ENCODE data around the gene SLC25A45.

SLC25A45 gene

DNA sequence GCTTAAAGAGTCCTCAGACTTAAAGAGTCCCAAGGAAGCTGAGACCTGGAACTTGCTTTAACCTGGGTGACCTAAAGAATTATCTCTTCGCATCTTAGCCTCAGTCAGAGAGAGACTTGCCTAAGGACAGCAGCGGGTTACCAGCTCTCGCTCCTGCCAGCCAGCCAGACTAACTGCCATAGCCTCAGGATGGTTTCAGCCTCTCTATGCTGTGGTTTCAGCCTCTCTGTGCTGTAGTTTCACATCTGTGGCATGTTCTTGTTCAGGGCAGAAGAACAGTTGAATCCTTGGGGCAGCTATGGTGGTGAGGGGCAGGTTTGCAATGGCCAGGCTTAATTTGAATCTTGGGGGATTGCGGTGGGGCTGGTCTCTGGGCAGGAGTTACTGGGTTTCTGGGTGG is 6.3 kb upstream of the SLC25A45 start:
- DNase-seq (ENCODE audit: low read depth) = no peak

DNA sequence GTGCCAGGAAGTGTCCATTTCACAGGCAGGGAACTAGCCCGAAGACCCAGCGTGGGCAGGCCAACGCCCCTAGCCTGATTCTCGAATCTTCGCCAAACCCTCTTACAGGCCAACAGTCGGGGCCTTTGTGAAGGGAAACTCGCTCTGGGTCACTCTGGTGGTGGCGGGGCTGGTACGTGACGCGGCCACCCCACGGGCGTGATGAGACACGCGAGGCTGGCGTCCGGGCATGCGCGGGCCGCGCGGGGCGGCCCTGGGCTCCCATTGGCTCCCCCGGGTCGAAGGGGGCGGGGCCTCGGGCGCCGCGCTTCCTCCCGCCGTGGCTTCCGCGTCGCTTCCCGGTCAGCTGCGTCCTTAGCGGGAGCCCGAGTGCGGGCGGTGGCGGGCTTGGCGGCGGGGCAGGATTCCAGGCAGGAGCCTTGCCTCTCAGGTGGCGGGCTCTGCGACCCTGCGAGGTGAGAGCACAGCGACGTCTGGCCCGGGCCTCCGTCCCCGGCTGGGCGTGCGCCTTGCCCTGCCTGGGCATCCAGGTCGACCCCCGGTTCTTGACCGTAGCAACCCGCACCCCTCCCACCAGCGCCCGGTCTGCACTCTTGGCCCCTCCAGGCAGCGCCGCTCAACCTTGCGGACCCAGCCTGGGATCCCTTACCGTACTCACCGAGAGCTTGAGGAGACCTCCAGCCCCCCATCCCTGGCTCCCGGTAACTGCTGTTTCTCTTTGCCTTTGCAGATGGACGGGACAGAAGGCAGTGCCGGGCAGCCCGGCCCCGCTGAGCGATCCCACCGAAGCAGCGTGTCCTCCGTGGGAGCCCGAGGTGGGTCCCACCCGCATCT is 4.1 kb upstream of the SLC25A45 start, which contains the start of gene FRMD8:
FRMD8 (plus strand) TSS at position 331 of the 834 bp plus-strand sequence; CDS start at position 731, 400 bp downstream.
- peak; percentile 76 for DNase-seq (ENCODE audit: low read depth)

DNA sequence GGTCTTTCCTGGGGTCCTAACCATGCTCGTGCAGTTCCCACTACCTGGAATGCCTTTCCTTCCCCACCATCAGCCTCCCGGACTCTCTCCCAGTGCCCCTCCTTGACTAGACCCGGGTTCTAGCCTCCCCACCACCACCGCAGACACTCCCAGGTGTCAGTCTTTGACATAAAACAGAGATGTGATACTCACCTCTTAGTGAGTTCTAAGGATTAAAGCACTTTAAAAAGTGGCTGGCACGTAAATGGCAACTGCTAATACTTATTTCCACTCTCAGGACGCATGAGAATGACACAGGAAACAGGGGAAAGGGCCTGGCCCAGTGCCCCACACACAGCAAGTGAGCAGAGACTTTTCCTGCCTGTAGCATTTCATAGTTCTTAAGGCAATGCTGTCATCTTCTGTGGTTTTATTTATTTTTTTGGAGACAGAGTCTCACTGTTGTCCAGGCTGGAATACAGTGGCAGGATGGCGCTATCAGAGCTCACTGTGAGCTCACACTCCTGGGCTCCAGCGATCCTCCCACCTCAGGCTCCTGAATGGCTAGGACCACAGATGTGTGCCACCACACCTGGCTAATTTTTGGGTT is 1.9 kb upstream of the SLC25A45 start:
- no peak for DNase-seq (ENCODE audit: low read depth)

DNA sequence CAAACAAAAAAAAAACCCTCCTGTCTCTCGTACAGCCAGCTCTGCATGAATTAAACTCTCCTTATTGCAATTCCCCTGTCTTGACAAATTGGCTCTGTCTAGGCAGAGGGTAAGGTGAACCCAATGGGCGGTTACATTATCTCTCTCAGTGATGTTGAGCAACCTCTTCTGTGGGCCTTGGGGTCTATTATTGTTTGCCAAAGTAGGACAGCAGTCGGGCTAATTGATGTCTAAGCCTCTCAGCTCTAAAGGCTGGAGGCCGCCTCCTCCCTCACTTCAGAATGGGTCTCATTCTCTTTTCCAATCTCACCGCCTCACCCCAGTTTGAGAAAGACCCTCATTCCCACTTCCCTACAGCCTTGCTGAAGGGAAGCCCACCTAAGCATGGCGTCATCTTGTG is 1.3 kb upstream of the SLC25A45 start:
- no peak for DNase-seq (ENCODE audit: low read depth)

DNA sequence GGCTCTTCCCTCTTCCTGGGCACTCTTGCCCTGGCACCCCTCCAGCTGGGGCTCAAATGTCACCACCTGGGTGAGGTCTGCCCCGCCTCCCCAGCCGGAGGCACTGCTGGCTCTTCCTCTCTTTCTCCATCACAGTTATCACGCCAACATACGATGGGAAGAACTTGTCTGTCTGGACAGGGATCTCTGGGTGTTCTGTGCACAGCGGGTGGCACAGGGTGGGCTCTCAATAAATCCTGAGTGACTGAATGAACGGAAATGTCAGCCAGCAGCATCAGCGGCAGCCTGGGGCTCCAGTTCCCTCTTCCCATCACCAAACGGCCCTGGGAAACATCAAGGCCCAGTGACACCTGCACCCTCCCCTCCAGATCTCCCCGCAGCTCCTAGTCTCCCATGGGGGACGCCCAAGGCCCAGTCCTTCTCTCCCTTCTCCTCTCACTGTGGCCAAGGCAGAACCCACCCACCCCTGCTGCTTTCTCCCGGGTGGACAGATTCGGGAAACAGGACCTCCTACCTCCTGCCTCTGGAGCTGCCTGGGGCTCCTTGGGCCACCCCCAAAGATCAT is 440 bp upstream of the SLC25A45 start:
- DNase-seq (ENCODE audit: low read depth) = no peak

DNA sequence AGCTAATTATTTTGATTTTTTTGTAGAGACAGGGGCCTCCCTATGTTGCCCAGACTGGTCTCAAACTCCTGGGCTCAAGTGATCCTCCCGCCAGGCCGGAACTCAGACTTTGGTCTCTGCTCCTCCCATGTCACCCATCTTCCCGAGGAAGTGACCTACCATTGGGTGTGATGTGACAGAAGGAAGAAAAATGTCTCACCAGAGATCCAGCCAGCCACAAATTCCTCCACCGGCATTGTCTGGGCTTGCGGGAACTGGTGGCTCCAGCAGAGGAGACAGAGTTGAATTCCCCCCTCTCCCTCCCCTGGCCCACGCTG is 772 bp downstream of the SLC25A45 start:
- peak; percentile 62 for DNase-seq (ENCODE audit: low read depth)

DNA sequence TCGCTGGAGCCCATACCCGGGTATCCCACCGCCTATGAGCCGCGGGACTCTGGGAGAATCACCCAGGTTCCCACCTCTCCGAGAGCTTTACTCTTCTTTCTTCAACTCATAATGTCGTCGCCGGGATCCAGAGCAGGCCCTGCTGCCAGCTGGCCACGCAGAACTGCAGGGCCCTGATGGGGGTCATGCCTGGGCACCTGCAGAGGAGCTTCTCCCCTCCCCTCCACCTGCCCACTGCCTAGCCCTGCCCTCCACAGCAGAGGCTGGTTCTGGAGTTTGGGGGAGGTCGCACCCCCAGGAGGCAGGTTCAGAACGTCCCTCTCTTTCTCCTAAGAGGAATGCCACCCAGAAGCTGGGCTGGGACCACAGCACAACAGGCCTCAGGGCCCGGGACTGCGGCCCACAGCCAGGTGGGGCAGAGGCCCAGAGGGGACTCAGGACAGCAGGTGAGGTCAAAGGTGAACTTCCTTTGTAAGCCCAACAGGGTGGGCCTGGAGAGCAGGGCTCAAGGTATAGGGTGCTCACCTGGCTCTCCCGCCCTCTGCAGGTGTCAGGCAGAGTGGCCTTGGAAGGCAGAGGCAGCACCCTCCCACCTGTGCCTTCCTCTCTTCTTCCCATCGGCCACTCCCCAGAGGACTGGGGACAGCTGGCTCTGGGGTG is 1.9 kb downstream of the SLC25A45 start:
- DNase-seq (ENCODE audit: low read depth) = no peak

DNA sequence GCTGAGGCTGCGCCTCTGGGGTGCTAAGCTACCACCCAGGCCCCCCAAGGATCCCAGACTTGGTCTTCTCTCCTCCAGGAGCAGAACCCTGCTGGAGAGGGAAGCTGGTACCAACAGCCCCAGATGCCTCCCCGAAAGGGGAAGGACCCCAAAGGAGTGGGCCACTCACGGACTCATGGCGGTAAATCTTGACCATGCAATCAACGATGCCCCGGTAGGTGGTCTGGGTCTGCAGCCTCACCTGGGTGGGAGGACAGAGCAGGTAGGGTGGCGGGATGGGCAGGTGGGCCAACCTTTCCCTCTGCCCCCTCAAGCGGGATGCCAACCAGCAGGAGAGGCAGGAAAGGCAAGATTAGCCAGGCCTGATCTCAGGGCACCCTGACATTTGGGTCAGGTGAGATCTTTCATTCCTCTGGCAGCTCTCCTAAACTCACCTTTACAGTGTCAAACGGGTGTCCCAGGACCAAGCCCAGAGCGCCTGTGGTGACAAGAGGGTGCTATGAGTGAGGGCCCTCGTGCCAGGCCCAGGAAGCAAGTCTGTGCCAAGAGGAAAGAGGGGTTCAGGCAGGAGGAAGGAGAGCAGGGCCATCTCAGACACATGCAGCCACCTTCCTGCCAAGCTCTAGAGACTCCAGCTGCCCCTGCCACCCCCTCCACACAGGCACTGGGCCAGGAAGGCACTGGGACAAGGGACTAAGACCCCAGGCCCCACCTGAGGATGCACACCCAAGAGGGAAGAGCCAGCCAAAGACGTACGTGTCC is 2.6 kb downstream of the SLC25A45 start:
- no peak for DNase-seq (ENCODE audit: low read depth)

DNA sequence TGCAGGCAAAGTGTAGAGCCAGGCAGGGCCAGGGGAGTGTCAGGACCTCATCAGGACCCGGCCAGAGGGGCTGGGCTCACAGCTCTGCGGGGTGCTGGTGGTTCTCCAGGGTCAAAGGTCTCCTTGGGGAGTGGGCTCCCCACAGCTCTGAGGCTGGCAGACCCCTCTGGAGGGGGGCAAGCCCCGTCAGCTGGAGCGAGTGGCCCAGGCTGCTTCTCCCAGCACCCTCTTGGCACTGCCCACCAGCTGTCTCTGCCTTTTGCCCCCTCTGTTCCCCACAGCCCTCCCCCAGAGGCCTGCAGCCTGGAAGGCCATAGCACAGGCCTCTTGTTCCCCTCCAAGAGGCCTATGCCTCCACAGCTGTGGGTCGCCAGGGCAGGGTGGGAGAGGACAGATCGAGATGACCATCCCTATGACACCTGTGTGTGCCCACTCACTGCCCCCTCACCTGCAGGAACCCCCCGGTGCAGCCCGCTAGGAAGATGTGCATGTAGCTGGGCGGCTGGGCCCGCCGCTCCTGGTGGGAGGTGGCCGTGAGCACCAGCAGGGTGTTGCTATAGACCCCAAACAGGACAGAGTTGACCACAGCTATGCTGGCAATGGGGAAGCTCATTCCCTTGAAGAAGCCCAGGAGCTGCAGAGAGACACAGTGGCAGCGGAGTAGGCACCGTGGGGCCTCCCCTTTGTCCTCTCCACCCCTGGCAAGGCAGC is 3.4 kb downstream of the SLC25A45 start:
- DNase-seq (ENCODE audit: low read depth) = no peak

DNA sequence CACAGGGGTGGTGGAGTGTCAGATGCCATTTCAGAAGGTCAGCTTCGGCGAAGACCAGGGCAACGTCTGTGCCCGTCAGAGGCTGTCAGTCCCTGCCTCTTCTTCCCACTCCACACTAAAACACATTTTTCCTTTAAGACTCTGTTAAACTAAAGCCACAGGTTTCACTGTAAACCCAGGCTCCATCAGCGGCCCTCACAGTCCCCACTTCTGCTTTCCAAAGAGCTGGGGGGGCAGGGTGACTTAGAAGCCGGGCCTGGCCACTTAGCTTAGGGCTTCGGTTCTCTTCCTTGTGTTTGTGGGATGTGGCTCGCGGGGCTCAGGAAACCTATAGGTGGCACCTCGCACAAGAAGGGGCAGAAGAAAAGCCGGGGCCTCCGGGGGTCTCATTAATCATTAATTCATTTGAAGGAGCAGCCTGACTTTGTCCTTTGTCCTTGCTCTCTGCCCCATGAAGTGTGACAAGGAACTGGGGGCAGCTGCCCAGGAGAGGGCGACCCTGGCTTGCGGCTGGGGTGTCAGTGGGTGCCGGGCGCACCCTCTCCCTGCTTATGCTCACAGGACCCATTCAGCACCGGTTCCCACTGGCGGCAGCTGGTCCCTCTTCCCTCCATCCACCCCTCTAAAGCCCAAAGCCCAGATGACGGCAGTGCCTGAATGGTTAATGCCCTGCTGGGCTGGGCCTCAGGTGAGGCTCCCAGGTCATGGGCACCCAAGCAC is 4.1 kb downstream of the SLC25A45 start:
- DNase-seq (ENCODE audit: low read depth) = no peak

DNA sequence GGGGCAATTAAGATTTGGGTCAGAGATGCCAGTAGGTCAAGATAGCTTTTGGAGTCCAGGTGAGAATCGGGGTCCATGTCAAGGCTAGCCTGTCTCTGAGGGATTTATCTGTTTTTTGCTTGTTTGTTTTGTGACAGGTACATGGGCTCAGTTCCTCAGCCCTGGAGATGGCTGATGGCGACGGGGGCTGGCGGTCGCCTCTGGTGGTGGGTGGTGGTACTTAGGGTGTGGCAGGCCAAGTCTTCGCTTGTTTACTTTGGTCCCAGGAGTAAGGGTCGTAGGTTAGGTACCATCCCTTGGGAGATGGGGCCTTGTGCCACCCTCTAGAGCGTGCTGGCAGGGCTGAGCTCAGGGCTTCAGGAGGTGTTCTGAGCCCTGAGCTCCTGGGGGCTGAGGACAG is 4.7 kb downstream of the SLC25A45 start:
- no peak for DNase-seq (ENCODE audit: low read depth)

DNA sequence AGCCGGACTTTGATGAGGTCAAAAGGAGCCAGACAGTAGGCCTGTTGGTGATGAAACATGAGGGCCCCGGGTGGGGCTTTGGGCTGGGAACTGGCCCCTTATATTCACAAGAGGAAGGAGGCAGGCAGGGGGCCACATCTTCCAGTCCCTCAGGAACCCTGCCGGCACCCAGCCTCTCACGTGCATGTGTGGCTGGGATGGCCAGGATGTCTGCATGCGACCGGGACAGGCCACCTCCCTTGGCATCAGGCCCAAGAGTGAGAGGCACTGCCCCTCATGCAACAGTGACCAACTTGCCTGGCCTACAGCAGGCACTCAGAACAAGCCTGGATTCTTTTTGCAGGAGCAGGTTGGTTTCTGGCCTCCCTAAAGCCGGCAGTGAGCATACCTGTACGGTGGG is 5.4 kb downstream of the SLC25A45 start:
- DNase-seq (ENCODE audit: low read depth) = no peak

DNA sequence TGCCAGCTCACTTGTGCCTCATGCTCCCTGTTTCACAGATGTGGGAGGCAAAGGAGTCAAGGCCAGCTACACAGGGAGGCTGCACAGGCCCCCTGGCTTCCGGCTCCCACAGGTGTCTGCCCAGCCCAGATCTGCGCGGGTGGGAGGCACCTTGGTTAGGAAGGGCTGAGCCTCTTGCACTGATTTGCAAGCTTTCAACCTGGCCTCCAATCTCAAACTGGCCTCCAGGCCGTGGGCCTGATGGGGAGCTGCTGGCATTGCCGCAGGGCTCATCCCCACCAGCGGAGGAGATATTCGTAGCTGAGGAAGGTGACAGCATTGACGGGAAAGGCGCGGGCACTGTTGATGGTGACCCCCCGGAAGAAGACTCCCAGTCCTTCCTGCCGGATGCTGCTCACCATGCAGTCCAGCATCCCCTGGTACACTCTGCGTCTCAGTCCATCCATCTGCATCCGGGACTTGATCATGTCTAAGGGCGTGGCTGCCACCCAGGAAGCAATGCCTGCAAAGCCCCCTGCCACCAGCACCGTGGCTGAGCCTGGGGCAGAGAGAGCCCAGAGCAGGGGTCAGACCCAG is 6.2 kb downstream of the SLC25A45 start:
- no peak for DNase-seq (ENCODE audit: low read depth)

DNA sequence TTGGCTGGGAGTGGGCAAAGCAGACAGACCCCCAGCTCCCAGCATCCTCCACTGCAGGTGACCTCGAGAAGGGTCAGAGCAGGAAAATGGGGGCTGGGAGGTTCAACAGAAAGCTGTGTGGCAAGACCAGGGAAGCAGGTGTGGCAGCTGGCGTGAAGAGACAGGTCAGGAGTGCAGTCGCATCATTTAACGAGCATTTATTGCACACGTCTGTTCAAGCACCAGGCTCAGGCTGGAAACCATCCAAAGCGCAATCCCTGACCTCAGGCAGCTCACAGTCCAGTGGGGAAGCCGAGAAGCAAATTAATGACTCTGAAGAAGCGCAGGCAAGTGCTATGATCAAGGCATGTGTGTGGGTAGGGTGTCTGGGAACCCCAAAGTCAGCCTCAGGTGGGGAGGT is 7.4 kb downstream of the SLC25A45 start:
- no peak for DNase-seq (ENCODE audit: low read depth)

DNA sequence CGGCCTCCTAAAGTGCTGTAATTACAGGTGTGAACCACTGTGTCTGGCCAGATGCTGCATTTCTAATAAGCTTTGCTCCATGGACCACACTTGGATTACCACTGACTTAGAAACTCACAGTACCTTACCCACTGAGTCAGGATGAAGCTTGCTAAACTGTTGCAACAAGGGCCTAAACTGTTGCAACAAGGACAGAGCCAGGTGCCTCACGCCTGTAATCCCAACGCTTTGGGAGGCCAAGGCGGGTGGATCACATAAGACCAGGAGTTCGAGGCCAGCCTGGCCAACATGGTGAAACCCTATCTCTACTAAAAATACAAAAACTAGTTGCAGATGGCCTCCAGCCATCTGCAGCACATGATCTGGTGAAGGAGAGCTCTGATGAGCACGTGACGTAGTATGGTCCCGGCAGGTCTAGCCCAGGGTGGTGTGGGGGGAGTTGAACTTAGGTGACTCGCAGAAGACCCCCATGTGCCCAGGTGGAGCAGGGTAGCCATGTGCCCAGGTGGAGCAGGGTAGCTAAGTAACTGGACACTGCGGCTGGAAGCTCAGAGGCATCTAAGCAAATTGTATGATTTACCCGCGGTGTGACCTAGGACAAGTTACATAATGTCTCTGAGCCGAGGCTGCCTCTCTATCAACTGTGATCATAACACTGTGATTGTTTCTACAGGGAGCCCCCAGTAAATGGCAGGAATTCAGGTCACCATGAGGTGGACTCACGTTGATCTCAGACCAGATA is 8.4 kb downstream of the SLC25A45 start:
- no peak for DNase-seq (ENCODE audit: low read depth)

DNA sequence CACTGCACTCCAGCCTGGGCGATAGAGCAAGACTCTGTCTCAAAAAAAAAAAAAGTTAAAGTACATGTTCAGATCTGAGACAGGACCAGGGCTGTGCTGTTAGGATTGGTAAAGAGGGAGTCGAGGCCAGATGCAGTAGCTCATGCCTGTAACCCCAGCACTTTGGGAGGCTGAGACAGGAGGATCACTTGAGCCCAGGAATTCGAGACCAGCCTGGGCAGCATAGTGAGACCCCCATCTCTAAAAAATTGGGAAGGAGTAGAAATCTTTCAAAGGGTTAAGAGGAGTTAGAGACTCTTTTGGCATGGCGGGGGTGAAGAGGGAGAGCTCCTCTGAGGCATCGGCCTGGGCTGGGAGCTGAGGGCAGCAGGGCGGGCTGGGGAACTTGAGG is 11.8 kb downstream of the SLC25A45 start:
- DNase-seq (ENCODE audit: low read depth) = no peak

DNA sequence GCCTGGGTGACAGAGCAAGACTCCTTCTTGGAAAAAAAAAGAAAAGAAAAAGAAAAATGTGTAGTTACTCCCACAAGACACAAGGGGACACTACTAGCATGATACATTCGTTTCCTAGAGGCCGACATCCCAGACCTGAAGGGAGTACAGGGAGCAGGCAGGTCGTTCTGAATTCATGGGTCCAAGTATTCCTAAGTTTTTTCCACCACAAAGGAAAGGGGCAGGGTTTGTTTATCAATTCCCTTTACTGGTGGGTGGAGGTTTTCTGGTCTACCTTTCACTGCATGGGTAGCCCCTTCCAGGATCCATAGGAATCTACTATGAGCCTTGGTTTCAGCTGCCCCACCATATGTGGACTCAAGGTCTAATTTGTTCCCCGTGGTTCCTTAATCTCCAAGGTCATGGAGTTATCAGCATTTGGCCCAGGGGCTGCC is 16.1 kb downstream of the SLC25A45 start:
- DNase-seq (ENCODE audit: low read depth) = no peak

DNA sequence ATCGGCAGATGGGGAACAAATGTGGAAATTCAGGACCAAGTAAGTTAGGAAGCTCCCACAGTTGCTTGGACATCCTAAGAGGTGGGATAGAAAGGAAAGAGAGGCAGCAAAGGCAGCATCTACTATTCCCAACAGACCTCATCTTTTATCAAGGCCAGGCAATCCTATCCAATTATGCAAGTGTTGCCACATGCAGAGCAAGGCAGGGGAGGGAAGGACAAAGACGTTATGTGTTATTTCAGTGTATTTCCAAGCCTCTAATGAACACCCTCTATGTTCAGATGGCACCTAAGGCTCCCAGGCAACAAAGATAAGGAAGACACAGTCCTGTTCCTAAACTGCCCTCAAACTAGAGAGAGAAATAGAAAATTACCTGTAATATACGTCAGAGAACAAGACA is 18.7 kb downstream of the SLC25A45 start:
- DNase-seq (ENCODE audit: low read depth) = no peak

DNA sequence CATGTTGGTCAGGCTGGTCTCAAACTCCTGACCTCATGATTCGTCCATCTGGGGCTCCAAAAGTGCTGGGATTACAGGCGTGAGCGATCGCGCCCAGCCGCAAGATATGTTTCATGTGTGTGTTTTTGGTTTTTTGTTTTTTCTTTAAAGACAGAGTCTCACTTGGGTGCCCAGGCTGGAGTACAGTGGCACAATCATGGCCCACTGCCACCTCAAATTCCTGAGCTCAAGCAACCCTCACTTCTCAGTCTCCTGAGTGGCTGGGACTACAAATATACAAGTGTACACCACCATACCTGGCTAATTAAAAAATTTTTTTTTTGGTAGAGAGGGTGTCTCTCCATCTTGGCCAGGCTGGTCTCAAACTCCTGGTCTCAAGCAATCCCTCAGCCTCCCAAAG is 19.5 kb downstream of the SLC25A45 start:
- no peak for DNase-seq (ENCODE audit: low read depth)
